Measurements from ENCODE around the gene FOXRED2. TPM values are rescaled to one million over a fixed set of nuclear protein-coding genes. Genes with fewer than 3 reads are reported as not detected.

Gene FOXRED2
- total RNA-seq, 1 donor: 1.3 TPM

GRCh38 chr22:36467042-36467810 is 39.6 kb downstream of the FOXRED2 start:
- H3K27me3 ChIP-seq (ENCODE audit: insufficient read depth, low read length): no peaks in the 10 kb centered on the region
- no peak overlapping the region for H3K4me3 ChIP-seq (ENCODE audit: low read length)
- no peaks in the 10 kb centered on the region for H3K9me3 ChIP-seq (ENCODE audit: low read depth, low read length)
- H3K4me1 ChIP-seq (ENCODE audit: insufficient read depth, low read length): peaks cover 47% of the 10 kb centered on the region

- H3K27me3 ChIP-seq (ENCODE audit: insufficient read depth, low read length): no peaks in the 10 kb centered on the region
- H3K4me1 ChIP-seq (ENCODE audit: insufficient read depth, low read length): peaks cover 47% of the 10 kb centered on the region
- no peak overlapping the region for H3K4me3 ChIP-seq (ENCODE audit: low read length)
- H3K9me3 ChIP-seq (ENCODE audit: low read depth, low read length): no peaks in the 10 kb centered on the region
Observed at GRCh38 chr22:36466258-36466657, 40.6 kb downstream of the FOXRED2 start.

DNA sequence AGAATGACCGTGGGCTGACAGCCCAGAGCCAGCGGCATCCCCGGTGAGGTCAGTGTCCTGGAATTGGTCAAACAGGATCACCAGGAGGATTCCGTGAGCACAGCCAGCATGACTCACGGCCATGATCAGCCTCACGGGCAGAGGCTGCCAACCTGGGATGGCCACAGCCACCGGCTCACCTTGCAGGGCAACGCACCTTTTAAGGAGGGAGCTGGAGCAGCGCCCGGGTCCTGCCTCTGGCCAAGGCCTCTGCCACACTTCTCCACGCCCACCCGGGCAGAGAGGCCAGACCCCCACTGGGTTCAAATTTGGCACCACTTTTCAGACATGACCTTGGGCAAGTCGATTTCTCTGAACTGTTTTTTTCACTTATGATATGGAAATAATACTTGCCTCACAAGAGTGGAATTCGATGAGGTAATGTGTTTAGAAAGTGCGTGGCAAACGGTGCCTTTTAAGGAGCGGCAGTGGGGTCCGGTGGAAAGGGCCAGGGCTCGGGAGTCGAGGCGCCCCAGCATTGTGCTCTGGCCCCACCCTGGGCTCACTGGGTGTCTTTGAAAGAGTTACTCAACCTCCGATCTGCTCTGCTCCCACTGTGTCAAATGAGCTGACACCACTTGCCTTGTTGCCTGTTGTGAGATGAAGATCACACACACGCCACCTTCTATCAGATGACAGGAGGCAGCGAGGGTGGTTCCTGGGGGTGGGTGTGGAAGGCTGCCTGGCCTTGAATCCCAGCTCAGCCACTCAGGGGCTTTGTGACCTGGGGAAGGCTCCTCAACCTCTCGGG is 41.4 kb downstream of the FOXRED2 start:
- Histone ChIP-seq H3K27me3 (ENCODE audit: insufficient read depth, low read length) (no peaks in the 10 kb centered on the region), H3K9me3 (ENCODE audit: low read depth, low read length) (no peaks in the 10 kb centered on the region), H3K4me3 (ENCODE audit: low read length) (no peak overlapping the region), H3K4me1 (ENCODE audit: insufficient read depth, low read length) (peaks cover 46% of the 10 kb centered on the region)

- Histone ChIP-seq H3K4me1 (ENCODE audit: insufficient read depth, low read length) (peaks cover 39% of the 10 kb centered on the region), H3K27me3 (ENCODE audit: insufficient read depth, low read length) (no peaks in the 10 kb centered on the region), H3K9me3 (ENCODE audit: low read depth, low read length) (no peaks in the 10 kb centered on the region), H3K4me3 (ENCODE audit: low read length) (no peak overlapping the region)
Observed at GRCh38 chr22:36464715-36465231, 42.1 kb downstream of the FOXRED2 start.

- H3K4me1 ChIP-seq (ENCODE audit: insufficient read depth, low read length): peaks cover 33% of the 10 kb centered on the region
- H3K27me3 ChIP-seq (ENCODE audit: insufficient read depth, low read length): no peaks in the 10 kb centered on the region
- no peaks in the 10 kb centered on the region for H3K9me3 ChIP-seq (ENCODE audit: low read depth, low read length)
- no peak overlapping the region for H3K4me3 ChIP-seq (ENCODE audit: low read length)
Observed at GRCh38 chr22:36463783-36464184, 43.1 kb downstream of the FOXRED2 start.

GRCh38 chr22:36461665-36462649 is 44.9 kb downstream of the FOXRED2 start:
- Histone ChIP-seq H3K4me3 (ENCODE audit: low read length) (no peak overlapping the region), H3K4me1 (ENCODE audit: insufficient read depth, low read length) (peaks cover 17% of the 10 kb centered on the region), H3K9me3 (ENCODE audit: low read depth, low read length) (no peaks in the 10 kb centered on the region), H3K27me3 (ENCODE audit: insufficient read depth, low read length) (no peaks in the 10 kb centered on the region)

DNA sequence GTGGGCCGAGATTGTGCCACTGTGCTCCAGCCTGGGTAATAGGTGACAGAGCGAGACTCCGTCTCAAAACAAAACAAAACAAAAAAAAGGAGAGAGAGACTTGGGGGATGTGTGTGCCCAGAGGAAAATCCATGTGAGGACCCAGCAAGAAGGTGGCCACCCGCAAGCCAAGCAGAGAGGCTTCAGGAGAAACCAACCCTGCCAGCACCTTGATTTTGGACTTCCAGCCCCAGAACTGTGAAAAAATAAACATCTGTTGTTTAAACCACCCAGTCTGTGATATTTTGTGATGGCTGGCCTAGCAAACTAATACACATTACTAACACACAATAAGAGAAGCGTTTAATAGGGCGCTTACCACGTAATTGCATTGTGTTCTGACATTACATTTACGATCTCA is 46.6 kb downstream of the FOXRED2 start:
- Histone ChIP-seq H3K9me3 (ENCODE audit: low read depth, low read length) (no peaks in the 10 kb centered on the region), H3K4me1 (ENCODE audit: insufficient read depth, low read length) (peaks cover 18% of the 10 kb centered on the region), H3K27me3 (ENCODE audit: insufficient read depth, low read length) (no peaks in the 10 kb centered on the region), H3K4me3 (ENCODE audit: low read length) (no peak overlapping the region)

DNA sequence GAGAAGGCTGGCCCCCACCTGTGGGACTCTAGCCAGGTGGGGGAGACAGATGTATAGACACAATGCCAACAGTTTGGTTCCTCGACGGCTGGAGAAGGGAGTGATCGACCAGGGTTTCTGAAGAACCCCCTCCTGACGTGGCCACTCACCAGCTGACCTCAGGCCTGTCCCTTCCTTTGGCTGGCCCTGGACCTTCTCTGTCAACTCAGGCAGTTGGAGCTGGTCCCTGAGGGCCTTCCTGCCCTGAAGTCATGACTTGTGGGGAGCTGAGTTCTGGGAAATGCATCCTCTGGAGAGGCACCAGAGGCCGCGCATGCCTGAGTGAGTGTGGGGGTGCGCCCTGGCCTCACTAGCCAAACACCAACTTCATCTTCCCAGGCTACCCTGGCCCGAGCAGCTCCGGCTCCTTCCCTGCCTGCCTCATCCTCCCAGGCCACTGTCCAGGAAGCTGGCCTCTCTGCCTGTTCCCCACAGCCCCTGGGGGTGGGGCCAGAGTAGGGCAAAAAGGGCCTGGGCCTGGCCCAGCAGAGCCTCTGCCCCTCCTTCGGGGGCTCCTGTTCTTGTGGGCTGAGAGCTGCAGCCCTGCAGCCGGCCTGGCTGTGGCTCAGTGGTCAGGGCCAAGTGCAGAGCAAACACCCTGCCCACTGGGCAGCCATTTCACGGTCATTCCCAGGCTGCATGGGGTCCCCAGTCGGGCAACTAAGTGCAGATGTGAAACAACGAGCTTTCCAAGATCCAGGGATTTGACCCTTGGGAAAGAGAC is 49.0 kb downstream of the FOXRED2 start:
- Histone ChIP-seq H3K27me3 (ENCODE audit: insufficient read depth, low read length) (no peaks in the 10 kb centered on the region), H3K4me3 (ENCODE audit: low read length) (no peak overlapping the region), H3K9me3 (ENCODE audit: low read depth, low read length) (no peaks in the 10 kb centered on the region), H3K4me1 (ENCODE audit: insufficient read depth, low read length) (peaks cover 42% of the 10 kb centered on the region)

DNA sequence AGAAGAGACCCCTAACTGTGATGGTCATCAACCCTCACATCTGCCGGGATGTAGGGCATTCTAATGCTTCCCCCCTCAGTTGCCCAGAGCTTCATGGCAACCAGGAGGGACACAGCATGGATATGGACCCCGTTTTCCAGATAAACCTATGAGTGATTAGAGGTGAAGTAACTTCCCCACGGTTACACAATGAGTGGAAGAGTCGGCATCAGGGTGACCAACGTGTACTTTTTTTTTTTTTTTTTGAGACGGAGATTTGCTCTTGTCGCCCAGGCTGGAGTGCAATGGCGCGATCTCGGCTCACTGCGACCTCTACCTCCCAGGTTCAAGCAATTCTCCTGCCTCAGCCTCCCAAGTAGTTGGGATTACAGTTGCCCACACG is 50.4 kb downstream of the FOXRED2 start:
- H3K9me3 ChIP-seq (ENCODE audit: low read depth, low read length): no peaks in the 10 kb centered on the region
- peaks cover 55% of the 10 kb centered on the region for H3K4me1 ChIP-seq (ENCODE audit: insufficient read depth, low read length)
- H3K4me3 ChIP-seq (ENCODE audit: low read length): no peak overlapping the region
- no peaks in the 10 kb centered on the region for H3K27me3 ChIP-seq (ENCODE audit: insufficient read depth, low read length)

GRCh38 chr22:36455571-36456463 is 51.0 kb downstream of the FOXRED2 start:
- Histone ChIP-seq H3K4me1 (ENCODE audit: insufficient read depth, low read length) (peaks cover 62% of the 10 kb centered on the region), H3K4me3 (ENCODE audit: low read length) (peak overlapping the region; percentile 13), H3K9me3 (ENCODE audit: low read depth, low read length) (no peaks in the 10 kb centered on the region)

DNA sequence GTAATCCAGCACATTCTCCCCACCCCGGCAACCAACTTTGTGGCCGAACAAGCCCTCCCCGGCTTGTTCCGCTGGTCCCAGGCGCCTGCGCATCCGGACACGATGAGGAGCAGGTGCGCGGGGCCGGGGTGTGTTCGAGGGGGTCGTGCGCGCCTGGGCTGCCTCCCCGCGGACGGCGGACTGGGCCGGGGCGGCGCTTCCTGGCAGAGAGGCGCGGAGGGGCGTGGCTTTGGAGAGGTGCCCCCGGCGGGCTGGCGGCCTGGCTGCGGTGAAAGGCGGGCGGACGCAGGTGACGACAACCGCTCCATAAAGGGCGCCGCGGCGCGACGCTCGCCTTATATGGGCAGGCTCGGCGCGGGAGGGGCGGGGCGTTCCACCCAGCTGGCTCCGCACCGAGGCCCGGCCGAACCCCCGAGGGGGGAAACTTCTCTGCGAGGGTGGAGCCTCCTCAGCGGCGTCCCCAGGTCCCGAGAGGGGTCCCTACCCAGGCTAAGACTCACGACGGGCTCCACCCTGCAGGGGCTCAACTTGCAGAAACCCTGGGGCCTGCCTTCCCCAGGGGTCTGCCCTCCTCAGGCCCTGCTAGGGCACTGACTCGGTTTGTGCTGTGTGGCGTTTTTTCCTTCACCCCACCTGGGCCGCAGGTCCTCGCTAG is 51.8 kb downstream of the FOXRED2 start:
- H3K4me3 ChIP-seq (ENCODE audit: low read length): peak overlapping the region; percentile 53
- H3K27me3 ChIP-seq (ENCODE audit: insufficient read depth, low read length): no peaks in the 10 kb centered on the region
- peaks cover 69% of the 10 kb centered on the region for H3K4me1 ChIP-seq (ENCODE audit: insufficient read depth, low read length)
- H3K9me3 ChIP-seq (ENCODE audit: low read depth, low read length): no peaks in the 10 kb centered on the region

More at GRCh38 chr22:36455571-36456463, 51.0 kb downstream of the FOXRED2 start:
- H3K27me3 ChIP-seq (ENCODE audit: insufficient read depth, low read length): no peaks in the 10 kb centered on the region

- Histone ChIP-seq H3K27me3 (ENCODE audit: insufficient read depth, low read length) (no peaks in the 10 kb centered on the region), H3K4me1 (ENCODE audit: insufficient read depth, low read length) (peaks cover 81% of the 10 kb centered on the region), H3K4me3 (ENCODE audit: low read length) (no peak overlapping the region), H3K9me3 (ENCODE audit: low read depth, low read length) (no peaks in the 10 kb centered on the region)
Observed at GRCh38 chr22:36453855-36454378, 52.9 kb downstream of the FOXRED2 start.

All from mononuclear cell (primary cell).